ENCODE measurements around the gene CAND2.
A peak's percentile ranks its signal among the peaks of the same experiment; 100 is the strongest.

- TF ChIP-seq HDAC2 (IDR thresholded peaks at IDR 0.05) (no peak), KLF16 (IDR thresholded peaks at IDR 0.05) (no peak), CHD1 (IDR thresholded peaks at IDR 0.05; ENCODE audit: low read length) (no peak), CTCF (IDR thresholded peaks at IDR 0.05 in 2 of 3, conservative IDR thresholded peaks at IDR 0.05 in 1 of 3; ENCODE audit: insufficient read depth in 2 of 3, low read depth in 1 of 3, low read length in 3 of 3) (peak in 2 of 3 experiments; percentile 28 to 44; a peak in 3 of 6 replicates), POLR2AphosphoS5 (IDR thresholded peaks at IDR 0.05; ENCODE audit: control insufficient read depth, insufficient read depth, low read depth, low read length) (no peak), POLR2A (conservative IDR thresholded peaks at IDR 0.05) (no peak), SOX6 (IDR thresholded peaks at IDR 0.05) (no peak), ZNF263 (CRISPR knock-in tag; IDR thresholded peaks at IDR 0.05; ENCODE audit: borderline replicate concordance) (no peak), HMG20B (CRISPR knock-in tag; IDR thresholded peaks at IDR 0.05) (no peak), SMC3 (conservative IDR thresholded peaks at IDR 0.05; ENCODE audit: insufficient read depth, low read depth, low read length) (no peak), NRF1 (conservative IDR thresholded peaks at IDR 0.05 in 1 of 2, IDR thresholded peaks at IDR 0.05 in 1 of 2) (no peak), RFX5 (IDR thresholded peaks at IDR 0.05; ENCODE audit: low read depth, low read length) (no peak), ZNF41 (CRISPR knock-in tag; conservative IDR thresholded peaks at IDR 0.05) (no peak), SMARCC2 (IDR thresholded peaks at IDR 0.05; ENCODE audit: low read depth) (no peak)
Observed at GRCh38 chr3:12829886-12830784, 33.7 kb downstream of the CAND2 start.

All from K562 (cell line).